VCaP (cell line): Measurements from ENCODE around the gene COMP.
"Not testable (repeated sequence)": the region's sequence is repeated elsewhere in the genome, so short reads cannot be mapped to it uniquely, and the experiment has no call there.

ENCODE experiments used
- H3K27ac ChIP-seq: fragments of 450-650 bp; 2 replicates; pipeline ENCODE4 v1.5.1; 2017
- TF ChIP-seq, protein P1 (sequence below): fragments of 450-650 bp; conservative IDR thresholded peaks from 2 replicates; pipeline ENCODE4 v1.5.1; 2017; ENCODE audit warnings: mild to moderate bottlenecking, moderate library complexity

Gene COMP

GRCh38 chr19:18814063-18814462, 23.0 kb upstream of the COMP start:
- TF ChIP-seq, protein P1, sequence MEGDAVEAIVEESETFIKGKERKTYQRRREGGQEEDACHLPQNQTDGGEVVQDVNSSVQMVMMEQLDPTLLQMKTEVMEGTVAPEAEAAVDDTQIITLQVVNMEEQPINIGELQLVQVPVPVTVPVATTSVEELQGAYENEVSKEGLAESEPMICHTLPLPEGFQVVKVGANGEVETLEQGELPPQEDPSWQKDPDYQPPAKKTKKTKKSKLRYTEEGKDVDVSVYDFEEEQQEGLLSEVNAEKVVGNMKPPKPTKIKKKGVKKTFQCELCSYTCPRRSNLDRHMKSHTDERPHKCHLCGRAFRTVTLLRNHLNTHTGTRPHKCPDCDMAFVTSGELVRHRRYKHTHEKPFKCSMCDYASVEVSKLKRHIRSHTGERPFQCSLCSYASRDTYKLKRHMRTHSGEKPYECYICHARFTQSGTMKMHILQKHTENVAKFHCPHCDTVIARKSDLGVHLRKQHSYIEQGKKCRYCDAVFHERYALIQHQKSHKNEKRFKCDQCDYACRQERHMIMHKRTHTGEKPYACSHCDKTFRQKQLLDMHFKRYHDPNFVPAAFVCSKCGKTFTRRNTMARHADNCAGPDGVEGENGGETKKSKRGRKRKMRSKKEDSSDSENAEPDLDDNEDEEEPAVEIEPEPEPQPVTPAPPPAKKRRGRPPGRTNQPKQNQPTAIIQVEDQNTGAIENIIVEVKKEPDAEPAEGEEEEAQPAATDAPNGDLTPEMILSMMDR: no peak
- no peak overlapping the region for H3K27ac ChIP-seq

- H3K27ac ChIP-seq: not testable (repeated sequence)
Observed at GRCh38 chr19:18811638-18812037, 20.5 kb upstream of the COMP start.

DNA sequence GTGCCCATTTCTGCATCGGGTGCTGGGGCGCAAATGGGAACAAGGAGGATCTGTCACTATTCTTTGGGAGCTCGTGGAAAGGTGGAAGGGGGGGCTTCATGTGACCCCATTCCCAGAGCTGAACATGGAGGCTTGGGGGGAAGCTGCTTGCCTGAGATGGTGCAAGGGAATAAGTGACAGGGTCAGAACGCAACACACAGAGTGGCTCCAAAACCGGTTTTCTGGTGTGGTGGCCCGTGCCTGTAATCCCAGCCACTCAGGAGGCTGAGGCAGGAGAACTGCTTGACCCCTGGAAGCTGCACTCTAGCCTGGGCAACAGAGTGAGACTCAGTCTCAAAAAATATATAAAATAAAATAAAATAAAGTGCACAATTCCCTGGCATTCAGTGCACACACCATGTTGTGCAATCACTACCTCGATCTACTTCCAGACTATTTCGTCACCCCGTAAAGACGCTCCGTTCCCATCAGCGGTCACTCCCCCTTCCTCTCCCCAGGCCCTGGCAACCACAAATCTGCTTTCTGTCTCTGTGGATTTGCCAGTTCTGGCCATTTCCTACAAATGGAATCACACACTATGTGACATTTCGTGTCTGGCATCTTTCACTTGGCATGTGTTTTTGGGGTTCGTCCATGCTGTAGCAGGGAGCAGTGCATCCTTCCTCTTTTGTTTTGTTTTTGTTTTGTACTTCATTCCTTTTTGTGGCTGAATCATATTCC, 18.2 kb upstream of the COMP start:
- H3K27ac ChIP-seq: no peak overlapping the region
- TF ChIP-seq, protein P1: no peak

GRCh38 chr19:18807861-18808331, 16.8 kb upstream of the COMP start:
- no peak overlapping the region for H3K27ac ChIP-seq
- TF ChIP-seq, protein P1: no peak

DNA sequence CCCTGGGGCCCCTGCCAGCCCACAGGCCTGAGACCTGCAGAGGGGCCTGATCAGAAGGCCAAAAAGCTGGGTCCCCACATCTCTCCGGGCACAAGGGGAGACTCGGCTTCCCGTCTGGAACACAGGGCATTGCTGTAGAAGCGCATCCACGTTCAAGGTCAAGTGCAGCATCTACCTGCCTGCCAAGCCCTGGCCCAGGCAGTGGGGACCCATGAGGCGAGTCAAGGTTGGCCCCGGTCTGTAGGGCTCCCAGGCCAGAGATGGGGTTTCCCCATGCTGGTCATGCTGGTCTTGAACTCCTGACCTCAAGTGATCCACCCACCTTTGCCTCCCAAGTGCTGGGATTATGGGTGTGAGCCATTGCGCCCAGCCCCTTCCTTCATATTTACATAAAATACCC, 13.5 kb upstream of the COMP start:
- TF ChIP-seq, protein P1: no peak
- no peak overlapping the region for H3K27ac ChIP-seq

GRCh38 chr19:18804139-18804601, 13.1 kb upstream of the COMP start:
- TF ChIP-seq, protein P1: no peak
- no peak overlapping the region for H3K27ac ChIP-seq

DNA sequence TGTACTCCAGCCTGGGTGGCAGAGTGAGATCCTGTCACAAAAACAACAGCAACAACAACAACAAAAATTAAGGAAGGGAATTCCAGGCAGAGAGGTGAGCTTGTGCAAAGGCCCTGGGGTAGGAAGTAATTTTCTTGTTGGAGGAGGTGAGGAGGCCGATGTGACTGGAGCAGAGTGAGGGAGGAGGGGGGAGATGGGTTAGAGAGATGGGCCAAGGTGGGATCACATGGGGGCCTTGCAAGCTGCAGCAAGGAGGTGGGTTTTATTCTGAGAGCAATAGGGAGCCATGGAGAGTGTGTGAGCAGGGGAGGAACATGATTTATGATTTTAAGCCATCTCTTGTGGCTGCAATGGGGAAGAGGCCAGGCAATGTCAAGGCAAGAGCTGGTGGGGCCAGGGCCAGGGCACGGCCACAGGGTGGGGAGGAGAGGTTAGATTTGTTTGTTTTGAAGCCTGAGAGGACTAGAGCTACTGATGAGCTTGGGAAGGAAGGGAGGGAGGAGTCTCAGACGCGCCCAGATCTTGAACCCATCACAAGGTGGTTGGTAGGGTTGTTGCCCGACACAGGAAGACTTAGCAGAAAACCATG, 12.5 kb upstream of the COMP start:
- H3K27ac ChIP-seq: no peak overlapping the region
- TF ChIP-seq, protein P1: no peak

GRCh38 chr19:18802354-18802753, 11.2 kb upstream of the COMP start:
- no peak overlapping the region for H3K27ac ChIP-seq
- TF ChIP-seq, protein P1: no peak
